GM19025 (cell line): ENCODE measurements around the gene MARK3.
A peak's percentile ranks its signal among the peaks of the same experiment; 100 is the strongest.
"Not testable (repeated sequence)": the region's sequence is repeated elsewhere in the genome, so short reads cannot be mapped to it uniquely, and the experiment has no call there.

Source experiments
- ATAC-seq: cut with Tn5 transposase; IDR thresholded peaks from one replicate; pipeline ENCODE4 v1.9.1; 2021; ENCODE audit warnings: mild to moderate bottlenecking, low read depth, moderate library complexity; ENCODE audit not compliant: unreplicated experiment

MARK3 gene

GRCh38 chr14:103385152-103385928, at the start of gene MARK3:
TSS of gene MARK3 (plus strand) at chr14:103385415. CDS start at chr14:103386030, 615 bp downstream.
- ATAC-seq = peak; percentile 93

- ATAC-seq = no peak
These were observed 49.0 kb upstream of the MARK3 start for GRCh38 chr14:103336191-103336590.

GRCh38 chr14:103337794-103338193, 47.4 kb upstream of the MARK3 start:
- ATAC-seq = no peak

GRCh38 chr14:103339561-103339960, 45.7 kb upstream of the MARK3 start:
- no peak for ATAC-seq

- ATAC-seq = no peak
These were observed 44.6 kb upstream of the MARK3 start for GRCh38 chr14:103340480-103341212.

- no peak for ATAC-seq
These were observed 43.7 kb upstream of the MARK3 start for GRCh38 chr14:103341250-103342129.

GRCh38 chr14:103343164-103343879, 41.9 kb upstream of the MARK3 start:
- no peak for ATAC-seq

- ATAC-seq = no peak
These were observed 41.1 kb upstream of the MARK3 start for GRCh38 chr14:103343905-103344797.

GRCh38 chr14:103346286-103346685, 38.9 kb upstream of the MARK3 start:
- ATAC-seq = no peak

GRCh38 chr14:103347091-103347815, 38.0 kb upstream of the MARK3 start:
- no peak for ATAC-seq

GRCh38 chr14:103348154-103348553, 37.1 kb upstream of the MARK3 start:
- ATAC-seq = no peak

- ATAC-seq = no peak
These were observed 35.2 kb upstream of the MARK3 start for GRCh38 chr14:103349982-103350381.

- no peak for ATAC-seq
These were observed 31.9 kb upstream of the MARK3 start for GRCh38 chr14:103353362-103353761.

GRCh38 chr14:103354141-103354540, 31.1 kb upstream of the MARK3 start:
- no peak for ATAC-seq

GRCh38 chr14:103356024-103356682, 29.1 kb upstream of the MARK3 start:
- ATAC-seq = no peak

GRCh38 chr14:103357552-103357951, 27.7 kb upstream of the MARK3 start:
- ATAC-seq = not testable (repeated sequence)

GRCh38 chr14:103360548-103360947, 24.7 kb upstream of the MARK3 start:
- no peak for ATAC-seq

GRCh38 chr14:103361867-103362266, 23.3 kb upstream of the MARK3 start:
- no peak for ATAC-seq
